Mesenchymal stem cell (in vitro differentiated cells and primary cell): Measurements from ENCODE around the gene SSBP2.

Source experiments
- DNase-seq: peaks from one replicate; pipeline ENCODE4 v3.0.0-alpha.2; 2013
- H2AFZ ChIP-seq: one replicate; pipeline ENCODE4 v1.6.1; 2013; ENCODE audit warnings: low read depth, mild to moderate bottlenecking, control low read depth, inconsistent platforms, low read length, moderate library complexity
- H2AK5ac ChIP-seq: 2 replicates; pipeline ENCODE4 v1.6.1; 2013; ENCODE audit warnings: low read length, moderate library complexity, mild to moderate bottlenecking, inconsistent platforms; ENCODE audit not compliant: severe bottlenecking
- H2BK120ac ChIP-seq: one replicate; pipeline ENCODE4 v1.6.1; 2013; ENCODE audit warnings: low read depth, mild to moderate bottlenecking, inconsistent platforms, low read length, moderate library complexity
- H2BK12ac ChIP-seq, 2 experiments: one replicate each; pipeline ENCODE4 v1.6.1; 2013; ENCODE audit warnings: inconsistent platforms in 2 of 2, low read length in 2 of 2, mild to moderate bottlenecking in 2 of 2, moderate library complexity in 2 of 2, control low read depth in 1 of 2
- H2BK15ac ChIP-seq: one replicate; pipeline ENCODE4 v1.6.1; 2013; ENCODE audit warnings: mild to moderate bottlenecking, low read depth, inconsistent platforms; ENCODE audit not compliant: poor library complexity, severe bottlenecking
- H2BK5ac ChIP-seq: 2 replicates; pipeline ENCODE4 v1.6.1; 2013; ENCODE audit warnings: low read depth, mild to moderate bottlenecking, low read length, control low read depth, inconsistent platforms; ENCODE audit not compliant: poor library complexity, severe bottlenecking
- H3K14ac ChIP-seq, 2 experiments: one replicate each; pipeline ENCODE4 v1.6.1; 2013; ENCODE audit warnings: inconsistent platforms in 2 of 2, low read length in 2 of 2, control low read depth in 1 of 2, mild to moderate bottlenecking in 1 of 2, moderate library complexity in 1 of 2
- H3K18ac ChIP-seq, 2 experiments: one replicate each; pipeline ENCODE4 v1.6.1; 2013; ENCODE audit warnings: inconsistent platforms in 2 of 2, low read length in 2 of 2, control low read depth in 1 of 2, low read depth in 1 of 2, mild to moderate bottlenecking in 1 of 2
- H3K23ac ChIP-seq, 2 experiments: one replicate each; pipeline ENCODE4 v1.6.1; 2013; ENCODE audit warnings: inconsistent platforms in 2 of 2, low read length in 2 of 2, mild to moderate bottlenecking in 2 of 2, moderate library complexity in 2 of 2, control low read depth in 1 of 2
- H3K27ac ChIP-seq: 2 replicates; pipeline ENCODE4 v1.5.1; 2013; ENCODE audit warnings: mild to moderate bottlenecking, moderate library complexity, low read length, control low read depth, inconsistent platforms; ENCODE audit not compliant: poor library complexity, severe bottlenecking
- H3K27me3 ChIP-seq, 2 experiments: 2 replicates each; pipeline versions ENCODE4 v1.6.1 to v1.7.0; 2013; ENCODE audit warnings: low read length in 2 of 2, mild to moderate bottlenecking in 2 of 2, moderate library complexity in 2 of 2, control low read depth in 1 of 2, inconsistent platforms in 1 of 2; ENCODE audit not compliant: control insufficient read depth in 1 of 2, insufficient read depth in 1 of 2
- H3K36me3 ChIP-seq, 2 experiments: 2 replicates each; pipeline versions ENCODE4 v1.6.1 to v1.7.0; 2013; ENCODE audit warnings: low read length in 2 of 2, control low read depth in 1 of 2, inconsistent platforms in 1 of 2, low read depth in 1 of 2, mild to moderate bottlenecking in 1 of 2; ENCODE audit not compliant: insufficient read depth in 2 of 2, control insufficient read depth in 1 of 2
- H3K4ac ChIP-seq, 2 experiments: one replicate each; pipeline ENCODE4 v1.6.1; 2013; ENCODE audit warnings: inconsistent platforms in 2 of 2, low read length in 2 of 2, mild to moderate bottlenecking in 2 of 2, moderate library complexity in 2 of 2, control low read depth in 1 of 2, low read depth in 1 of 2
- H3K4me1 ChIP-seq: 2 replicates; pipeline ENCODE4 v1.6.1; 2013; ENCODE audit warnings: low read depth, low read length, control low read depth; ENCODE audit not compliant: control insufficient read depth, insufficient read depth
- H3K4me2 ChIP-seq: 2 replicates; pipeline ENCODE4 v1.6.1; 2013; ENCODE audit warnings: low read length, mild to moderate bottlenecking, inconsistent platforms; ENCODE audit not compliant: poor library complexity, severe bottlenecking
- H3K4me3 ChIP-seq, 2 experiments: 2 replicates each; pipeline versions ENCODE4 v1.5.1 to v1.7.0; 2013; ENCODE audit warnings: low read length in 2 of 2, mild to moderate bottlenecking in 2 of 2, control low read depth in 1 of 2, low read depth in 1 of 2; ENCODE audit not compliant: insufficient read depth in 1 of 2
- H3K79me1 ChIP-seq: replicated peaks from 2 replicates; pipeline ENCODE4 v1.6.1; 2013; ENCODE audit warnings: mild to moderate bottlenecking, control low read depth, low read length, inconsistent platforms; ENCODE audit not compliant: poor library complexity, severe bottlenecking
- H3K9ac ChIP-seq: 2 replicates; pipeline ENCODE4 v1.7.0; 2013; ENCODE audit warnings: mild to moderate bottlenecking, low read length, moderate library complexity
- H3K9me3 ChIP-seq: 2 replicates; pipeline ENCODE4 v1.7.0; 2013; ENCODE audit warnings: mild to moderate bottlenecking, low read length; ENCODE audit not compliant: control insufficient read depth
- H4K8ac ChIP-seq: one replicate; pipeline ENCODE4 v1.6.1; 2013; ENCODE audit warnings: inconsistent platforms, mild to moderate bottlenecking, low read length, moderate library complexity
- H4K91ac ChIP-seq: one replicate; pipeline ENCODE4 v1.6.1; 2013; ENCODE audit warnings: mild to moderate bottlenecking, low read length, inconsistent platforms
- WGBS: methylation state at CpG from one replicate; pipeline ENCODE4 v1.1.7; 2013; ENCODE audit warnings: mixed read lengths; 5-methylcytosine and 5-hydroxymethylcytosine counted together

SSBP2 gene

DNA sequence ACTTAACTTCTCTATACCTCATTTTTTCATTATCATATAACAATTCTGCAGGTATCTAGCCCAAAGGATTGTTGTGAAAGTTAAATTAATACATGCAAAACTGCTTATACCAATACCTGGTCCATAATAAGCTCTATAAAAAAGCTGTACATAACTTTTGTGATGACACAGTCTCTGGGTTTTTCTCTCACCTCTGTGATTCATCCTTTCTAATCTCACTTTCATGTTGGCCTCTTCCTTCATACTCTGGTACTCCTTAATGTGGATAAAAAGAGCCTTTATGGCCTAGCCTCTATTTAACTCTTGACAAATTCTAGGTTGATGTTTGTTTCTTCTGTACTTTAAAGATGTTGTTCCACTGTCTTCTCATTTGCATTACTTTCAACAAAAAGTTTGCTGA lies 194.1 kb downstream of the SSBP2 start:
- H3K36me3 ChIP-seq, result no peaks in the 10 kb centered on the region
- no peaks in the 10 kb centered on the region for H3K4me1 ChIP-seq
- H2AK5ac ChIP-seq, result no peak overlapping the region
- H2BK15ac ChIP-seq, result no peak overlapping the region
- H3K4me2 ChIP-seq, result no peak overlapping the region
- H3K14ac ChIP-seq, result no peak overlapping the region
- H4K8ac ChIP-seq, result no peak overlapping the region
- H3K18ac ChIP-seq, result no peak overlapping the region
- no peak overlapping the region for H3K27ac ChIP-seq
- no peak overlapping the region for H3K23ac ChIP-seq
- H3K79me1 ChIP-seq, result no peaks in the 10 kb centered on the region
- no peak overlapping the region for H2BK12ac ChIP-seq
- no peaks in the 10 kb centered on the region for H3K9me3 ChIP-seq
- no peak overlapping the region for H3K4me3 ChIP-seq
- no peak overlapping the region for H3K4ac ChIP-seq
- H4K91ac ChIP-seq, result no peak overlapping the region
- H2BK5ac ChIP-seq, result no peak overlapping the region
- no peak overlapping the region for H2AFZ ChIP-seq
- H2BK120ac ChIP-seq, result no peak overlapping the region
- H3K27me3 ChIP-seq, result no peaks in the 10 kb centered on the region
- no peak for DNase-seq
- H3K9ac ChIP-seq, result no peak overlapping the region

DNA sequence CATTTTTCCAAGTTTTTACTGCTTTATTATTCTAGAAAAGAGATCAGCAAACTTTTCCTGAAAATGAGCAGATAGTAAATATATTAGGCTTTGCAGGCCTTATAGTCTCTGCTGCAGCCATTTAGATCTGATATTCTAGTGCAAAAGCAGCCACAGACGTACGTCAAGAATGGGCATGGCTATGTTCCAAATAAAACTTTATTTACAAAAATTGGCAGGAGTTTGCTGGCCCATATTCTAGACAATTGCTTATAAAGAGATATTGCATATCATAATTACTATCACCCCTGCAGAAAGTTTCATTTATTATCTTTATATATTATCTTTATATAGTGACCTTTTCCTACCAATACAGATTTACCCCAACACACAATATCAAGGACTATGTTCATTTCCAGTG lies 195.0 kb downstream of the SSBP2 start:
- Histone ChIP-seq H3K27ac (no peak overlapping the region), H3K18ac (no peak overlapping the region), H3K27me3 (no peaks in the 10 kb centered on the region), H2AK5ac (no peak overlapping the region), H2BK120ac (no peak overlapping the region), H3K9me3 (no peaks in the 10 kb centered on the region), H3K23ac (no peak overlapping the region), H3K14ac (no peak overlapping the region), H3K36me3 (no peaks in the 10 kb centered on the region), H2BK15ac (no peak overlapping the region), H2BK12ac (no peak overlapping the region), H2BK5ac (no peak overlapping the region), H3K4ac (no peak overlapping the region), H3K4me3 (no peak overlapping the region), H3K79me1 (no peaks in the 10 kb centered on the region), H4K8ac (no peak overlapping the region), H3K4me1 (no peaks in the 10 kb centered on the region), H2AFZ (no peak overlapping the region), H3K4me2 (no peak overlapping the region), H3K9ac (no peak overlapping the region), H4K91ac (no peak overlapping the region)
- WGBS, result no CpG with 5 or more reads among the region's 2 CpGs
- DNase-seq, result no peak

DNA sequence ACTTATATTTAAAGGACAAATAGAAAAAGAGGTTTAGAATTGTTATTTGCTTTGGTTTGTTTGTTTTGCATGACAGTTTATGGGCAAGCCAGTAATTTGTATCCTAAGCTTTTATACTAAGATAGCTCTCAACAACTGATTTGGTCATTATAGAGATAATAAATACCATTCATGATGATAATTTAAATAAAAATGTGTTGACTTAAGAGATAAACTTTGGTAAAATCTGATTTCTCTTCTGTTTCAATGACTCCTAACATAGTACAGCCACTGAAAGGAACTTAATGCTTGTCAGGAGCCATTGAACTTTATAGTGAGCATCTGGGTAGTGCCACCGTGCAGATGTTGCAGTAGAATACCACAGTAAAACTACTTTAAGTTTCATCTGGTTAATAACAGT lies 196.2 kb downstream of the SSBP2 start:
- H2AK5ac ChIP-seq, result no peak overlapping the region

GRCh38 chr5:81553567-81554212 lies 197.2 kb downstream of the SSBP2 start:
- H3K23ac ChIP-seq, result no peak overlapping the region
- no peak overlapping the region for H2BK15ac ChIP-seq
- H3K79me1 ChIP-seq, result no peaks in the 10 kb centered on the region
- no peak overlapping the region for H3K4me2 ChIP-seq
- no peak overlapping the region for H4K91ac ChIP-seq
- no peak overlapping the region for H3K14ac ChIP-seq
- H3K18ac ChIP-seq, result no peak overlapping the region
- no peak overlapping the region for H3K4ac ChIP-seq
- no peaks in the 10 kb centered on the region for H3K27me3 ChIP-seq
- H2BK5ac ChIP-seq, result no peak overlapping the region
- H2AK5ac ChIP-seq, result no peak overlapping the region
- no peak overlapping the region for H4K8ac ChIP-seq
- no peak overlapping the region for H2BK12ac ChIP-seq
- no peak overlapping the region for H3K9ac ChIP-seq
- no peak overlapping the region for H2BK120ac ChIP-seq
- H2AFZ ChIP-seq, result no peak overlapping the region
- peaks cover 0 to 4% of the 10 kb centered on the region in 2 experiments for H3K36me3 ChIP-seq
- no peak overlapping the region for H3K4me3 ChIP-seq
- no peaks in the 10 kb centered on the region for H3K4me1 ChIP-seq
- H3K27ac ChIP-seq, result no peak overlapping the region
- WGBS, result no CpG with 5 or more reads among the region's 1 CpG
- no peak for DNase-seq
- H3K9me3 ChIP-seq, result no peaks in the 10 kb centered on the region

More for the DNA sequence above, 196.2 kb downstream of the SSBP2 start:
- H3K36me3 ChIP-seq, result no peaks in the 10 kb centered on the region
- H2BK120ac ChIP-seq, result no peak overlapping the region
- no peak overlapping the region for H3K9ac ChIP-seq
- no peak overlapping the region for H3K27ac ChIP-seq
- no peak overlapping the region for H4K91ac ChIP-seq
- no CpG with 5 or more reads among the region's 1 CpG for whole genome bisulfite sequencing
- no peak overlapping the region for H3K18ac ChIP-seq
- no peaks in the 10 kb centered on the region for H3K79me1 ChIP-seq
- no peak overlapping the region for H3K4me2 ChIP-seq
- no peak overlapping the region for H3K4me3 ChIP-seq
- no peaks in the 10 kb centered on the region for H3K9me3 ChIP-seq
- no peak overlapping the region for H4K8ac ChIP-seq
- H2BK15ac ChIP-seq, result no peak overlapping the region
- H2BK5ac ChIP-seq, result no peak overlapping the region
- no peak overlapping the region for H2BK12ac ChIP-seq
- no peak overlapping the region for H3K4ac ChIP-seq
- no peak overlapping the region for H3K23ac ChIP-seq
- H2AFZ ChIP-seq, result no peak overlapping the region
- no peak overlapping the region for H3K14ac ChIP-seq
- no peak for DNase-seq
- H3K4me1 ChIP-seq, result no peaks in the 10 kb centered on the region
- H3K27me3 ChIP-seq, result no peaks in the 10 kb centered on the region
